Amniotic epithelial cell (primary cell): ENCODE results near the gene SMIM23.

ENCODE experiments used
- DNase-seq: peaks from one replicate; pipeline ENCODE4 v3.0.0-alpha.2; 2010; ENCODE audit warnings: low read depth

Gene SMIM23

GRCh38 chr5:171785517-171785916 is at the start of gene SMIM23:
Gene SMIM23 (plus strand): TSS chr5:171785817. CDS start chr5:171785872, 55 bp downstream.
- DNase-seq: no peak

GRCh38 chr5:171736976-171737891 is 48.4 kb upstream of the SMIM23 start:
- DNase-seq: no peak

- no peak for DNase-seq
Measured at GRCh38 chr5:171738501-171738900, 47.1 kb upstream of the SMIM23 start.

- no peak for DNase-seq
Measured at GRCh38 chr5:171739271-171739670, 46.3 kb upstream of the SMIM23 start.

GRCh38 chr5:171743436-171744076 is 42.1 kb upstream of the SMIM23 start:
- no peak for DNase-seq

GRCh38 chr5:171744264-171744663 is 41.4 kb upstream of the SMIM23 start:
- DNase-seq: no peak

GRCh38 chr5:171744882-171745281 is 40.7 kb upstream of the SMIM23 start:
- no peak for DNase-seq

GRCh38 chr5:171745602-171746001 is 40.0 kb upstream of the SMIM23 start:
- DNase-seq: no peak

GRCh38 chr5:171747061-171747859 is 38.4 kb upstream of the SMIM23 start:
- no peak for DNase-seq

GRCh38 chr5:171748720-171749119 is 36.9 kb upstream of the SMIM23 start:
- no peak for DNase-seq

- DNase-seq: no peak
Measured at GRCh38 chr5:171749365-171749764, 36.3 kb upstream of the SMIM23 start.

- DNase-seq: no peak
Measured at GRCh38 chr5:171750311-171750788, 35.3 kb upstream of the SMIM23 start.

- DNase-seq: no peak
Measured at GRCh38 chr5:171755354-171755821, 30.2 kb upstream of the SMIM23 start.

GRCh38 chr5:171757853-171758535 is 27.6 kb upstream of the SMIM23 start:
- peak; percentile 93 for DNase-seq

GRCh38 chr5:171759777-171760176 is 25.8 kb upstream of the SMIM23 start:
- DNase-seq: no peak

GRCh38 chr5:171762021-171762608 is 23.5 kb upstream of the SMIM23 start:
- no peak for DNase-seq

GRCh38 chr5:171762903-171763302 is 22.7 kb upstream of the SMIM23 start:
- no peak for DNase-seq

- DNase-seq: no peak
Measured at GRCh38 chr5:171764265-171764664, 21.4 kb upstream of the SMIM23 start.

GRCh38 chr5:171766875-171767274 is 18.7 kb upstream of the SMIM23 start:
- no peak for DNase-seq

- DNase-seq: no peak
Measured at GRCh38 chr5:171770153-171770552, 15.5 kb upstream of the SMIM23 start.

GRCh38 chr5:171771856-171772255 is 13.8 kb upstream of the SMIM23 start:
- DNase-seq: peak; percentile 10
